LNCaP clone FGC (cell line): ENCODE results near the gene CDK4.

Experiments used
- DNase-seq: peaks from one replicate; pipeline ENCODE4 v3.0.0-alpha.2; 2011; ENCODE audit warnings: low read depth
- H3K4me3 ChIP-seq: 2 replicates; pipeline ENCODE4 v1.5.1; 2011; ENCODE audit warnings: mild to moderate bottlenecking, low read depth, low read length, control low read depth
- TF ChIP-seq, protein P1 (sequence below): IDR thresholded peaks from 2 replicates; pipeline ENCODE4 v1.5.1; 2012; ENCODE audit warnings: mild to moderate bottlenecking; ENCODE audit not compliant: control insufficient read depth, insufficient read depth; ENCODE audit errors: extremely low read depth

Gene CDK4

DNA sequence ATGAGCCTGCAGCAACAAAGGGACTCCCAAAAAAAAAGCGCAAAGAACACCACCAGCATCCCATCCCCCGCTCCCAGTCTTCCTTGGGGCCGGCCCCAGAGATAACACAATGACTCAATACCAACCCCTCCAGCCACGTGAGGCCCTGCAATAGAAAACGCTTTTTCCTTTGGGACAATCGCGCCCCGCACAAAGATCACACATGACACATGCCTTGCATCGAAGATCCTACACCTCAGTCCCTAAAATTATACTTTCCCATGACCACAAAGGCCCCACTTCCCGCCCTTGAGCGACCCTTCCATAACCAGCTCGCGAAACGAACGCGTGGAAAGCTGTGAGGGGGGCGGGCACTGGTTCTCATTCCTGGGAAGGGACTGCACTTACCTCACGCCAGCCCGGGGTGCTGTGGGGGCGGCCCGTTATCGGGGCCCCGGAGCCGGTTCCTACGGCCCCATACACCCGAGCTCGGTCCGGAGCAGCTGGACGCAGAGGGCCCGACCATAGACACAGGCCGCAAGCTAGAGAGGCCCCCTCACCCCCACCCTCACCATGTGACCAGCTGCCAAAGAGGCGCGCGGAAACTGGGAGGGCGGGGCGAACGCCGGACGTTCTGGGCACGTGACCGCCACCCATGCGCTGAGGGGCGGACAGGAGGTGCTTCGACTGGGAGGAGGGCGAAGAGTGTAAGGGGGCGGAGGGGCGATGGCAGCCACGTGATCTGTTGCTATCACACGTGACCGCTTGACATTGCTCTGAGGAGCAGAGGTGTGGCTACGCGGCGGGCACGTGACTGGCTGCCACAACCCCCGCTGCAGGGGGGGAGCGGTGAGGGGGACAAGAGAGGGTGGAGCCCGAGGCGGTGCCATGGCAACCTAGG lies at the start of gene CDK4:
Gene CDK4 (minus strand): TSS at position 523 of the 880 bp plus-strand sequence. CDS start 593 bp downstream, outside the sequence.
- TF ChIP-seq, protein P1, sequence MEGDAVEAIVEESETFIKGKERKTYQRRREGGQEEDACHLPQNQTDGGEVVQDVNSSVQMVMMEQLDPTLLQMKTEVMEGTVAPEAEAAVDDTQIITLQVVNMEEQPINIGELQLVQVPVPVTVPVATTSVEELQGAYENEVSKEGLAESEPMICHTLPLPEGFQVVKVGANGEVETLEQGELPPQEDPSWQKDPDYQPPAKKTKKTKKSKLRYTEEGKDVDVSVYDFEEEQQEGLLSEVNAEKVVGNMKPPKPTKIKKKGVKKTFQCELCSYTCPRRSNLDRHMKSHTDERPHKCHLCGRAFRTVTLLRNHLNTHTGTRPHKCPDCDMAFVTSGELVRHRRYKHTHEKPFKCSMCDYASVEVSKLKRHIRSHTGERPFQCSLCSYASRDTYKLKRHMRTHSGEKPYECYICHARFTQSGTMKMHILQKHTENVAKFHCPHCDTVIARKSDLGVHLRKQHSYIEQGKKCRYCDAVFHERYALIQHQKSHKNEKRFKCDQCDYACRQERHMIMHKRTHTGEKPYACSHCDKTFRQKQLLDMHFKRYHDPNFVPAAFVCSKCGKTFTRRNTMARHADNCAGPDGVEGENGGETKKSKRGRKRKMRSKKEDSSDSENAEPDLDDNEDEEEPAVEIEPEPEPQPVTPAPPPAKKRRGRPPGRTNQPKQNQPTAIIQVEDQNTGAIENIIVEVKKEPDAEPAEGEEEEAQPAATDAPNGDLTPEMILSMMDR: no peak
- DNase-seq: peak; percentile 99

DNA sequence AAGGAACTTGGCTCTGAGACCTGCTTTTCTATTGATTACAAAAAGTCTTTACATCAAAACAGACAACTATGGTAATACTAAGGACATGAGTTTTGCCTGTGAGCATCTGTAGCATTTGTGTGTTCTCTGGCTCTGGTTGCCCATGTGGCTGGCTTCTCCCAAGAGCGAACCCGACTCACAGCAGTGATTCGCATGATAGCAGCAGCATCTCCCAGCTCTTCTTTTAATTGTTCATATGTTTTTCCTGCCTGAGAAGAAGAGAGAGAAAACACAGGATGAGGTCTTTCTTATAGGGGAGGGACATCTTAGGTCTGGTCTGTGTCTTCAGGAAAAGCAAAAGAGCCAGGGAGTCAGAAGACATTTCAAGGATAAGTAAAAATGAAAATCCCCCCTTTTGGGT lies 48.9 kb upstream of the CDK4 start:
- H3K4me3 ChIP-seq: no peak overlapping the region
- TF ChIP-seq, protein P1: no peak
- DNase-seq: no peak

More for the DNA sequence above, at the start of gene CDK4:
- H3K4me3 ChIP-seq: peak within 1 kb of the TSS; percentile 98

DNA sequence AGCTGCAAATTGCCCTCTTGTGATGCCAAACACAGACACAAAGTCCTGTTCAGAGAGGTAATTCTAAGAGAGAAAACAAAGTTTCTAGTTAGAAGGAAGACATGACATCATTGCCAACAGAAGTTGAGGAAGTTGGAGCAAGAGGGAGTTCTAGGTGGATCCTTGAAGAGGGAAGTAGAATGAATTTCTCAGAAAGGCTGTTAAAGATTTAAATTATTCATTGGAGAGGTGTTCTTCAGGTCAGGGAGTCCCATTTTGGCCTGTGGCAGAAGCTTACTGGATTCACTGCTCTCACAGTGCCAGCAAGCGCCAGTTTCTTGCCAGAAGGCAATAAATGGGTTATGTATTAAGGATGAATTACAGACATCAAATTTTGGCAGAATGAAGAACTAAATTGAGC lies 45.8 kb upstream of the CDK4 start:
- TF ChIP-seq, protein P1: no peak
- no peak for DNase-seq
- no peak overlapping the region for H3K4me3 ChIP-seq

DNA sequence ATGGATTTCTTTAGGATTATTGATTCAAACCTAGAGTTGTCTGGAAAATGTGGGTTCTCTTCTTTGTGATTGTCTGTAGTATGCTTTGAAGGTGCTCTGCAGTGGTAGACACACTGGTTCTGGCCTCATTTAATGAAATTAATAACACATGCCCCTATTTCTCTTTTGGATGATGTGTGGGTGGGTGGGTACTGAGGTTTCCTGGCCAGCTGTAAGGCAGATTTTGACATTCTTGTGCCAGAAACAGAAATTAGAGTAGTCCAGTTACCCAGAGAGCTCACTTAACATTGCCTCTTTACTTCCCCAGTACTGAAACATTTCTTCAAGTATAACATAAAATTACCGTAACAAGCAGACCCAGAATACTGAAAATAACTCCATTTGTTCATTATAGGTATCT lies 44.9 kb upstream of the CDK4 start:
- H3K4me3 ChIP-seq: no peak overlapping the region
- no peak for DNase-seq
- TF ChIP-seq, protein P1: no peak

DNA sequence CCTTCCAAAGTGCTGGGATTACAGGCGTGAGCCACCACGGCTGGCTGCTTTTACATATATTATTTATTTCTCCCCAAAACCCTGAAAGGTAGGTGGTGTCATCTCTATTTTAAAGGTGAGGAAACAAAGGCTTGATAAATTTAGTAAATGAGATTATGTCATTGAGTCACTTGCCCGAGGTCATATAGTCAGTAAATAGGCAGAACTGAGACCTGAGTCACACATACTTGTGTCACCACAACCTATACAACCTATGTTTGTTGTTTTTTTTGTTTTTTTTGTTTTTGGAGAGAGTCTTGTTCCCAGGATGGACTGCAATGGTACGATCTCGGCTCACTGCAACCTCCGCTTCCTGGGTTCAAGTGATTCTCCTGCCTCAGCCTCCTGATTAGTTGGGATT lies 43.2 kb upstream of the CDK4 start:
- DNase-seq: no peak
- TF ChIP-seq, protein P1: no peak
- no peak overlapping the region for H3K4me3 ChIP-seq

DNA sequence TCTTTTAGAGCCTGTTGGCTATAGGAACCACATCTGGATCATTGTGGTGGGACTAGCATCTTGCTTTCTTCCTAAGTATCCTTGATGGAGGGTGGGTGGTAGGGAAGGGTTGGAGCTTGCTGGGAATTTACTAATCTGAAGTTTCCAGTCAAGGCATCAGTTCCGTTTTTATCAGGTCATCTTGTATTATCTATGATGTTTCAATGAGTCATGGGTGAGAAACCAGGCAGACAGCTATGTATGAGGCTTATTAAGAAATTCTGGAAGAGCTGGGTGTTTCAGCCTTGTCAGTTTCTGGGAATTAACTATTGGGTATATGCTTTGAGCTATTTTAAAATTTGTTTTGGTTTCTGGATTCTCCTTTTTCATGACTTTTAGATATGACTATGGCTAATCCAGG lies 41.8 kb upstream of the CDK4 start:
- no peak for DNase-seq
- H3K4me3 ChIP-seq: no peak overlapping the region
- TF ChIP-seq, protein P1: no peak
